Neutrophil (primary cell): ENCODE results near the gene UNKL.

Experiments used
- H3K27ac ChIP-seq: fragments of 200-600 bp; sonication (generic); 2 replicates; pipeline ENCODE4 v1.5.1; 2016; ENCODE audit warnings: mild to moderate bottlenecking, moderate library complexity
- H3K27me3 ChIP-seq: fragments of 200-600 bp; sonication (generic); 2 replicates; pipeline ENCODE4 v1.6.0; 2016; ENCODE audit warnings: mild to moderate bottlenecking
- H3K36me3 ChIP-seq: fragments of 200-600 bp; sonication (generic); 2 replicates; pipeline ENCODE4 v1.5.1; 2017
- H3K4me1 ChIP-seq, 2 experiments: fragments of 200-600 bp in 1 of 2; sonication (generic) in 1 of 2; 1 replicate in 1 of 2; 2 replicates in 1 of 2; pipeline versions ENCODE4 v1.5.1 to v1.6.1; 2013 to 2016; ENCODE audit warnings: low read depth in 1 of 2, low read length in 1 of 2, mild to moderate bottlenecking in 1 of 2, moderate library complexity in 1 of 2; ENCODE audit not compliant: control insufficient read depth in 1 of 2, insufficient read depth in 1 of 2
- H3K4me3 ChIP-seq, 2 experiments: fragments of 200-600 bp in 1 of 2; sonication (generic) in 1 of 2; 1 replicate in 1 of 2; 2 replicates in 1 of 2; pipeline ENCODE4 v1.5.1; 2013 to 2016; ENCODE audit warnings: low read depth in 1 of 2, low read length in 1 of 2, mild to moderate bottlenecking in 1 of 2, moderate library complexity in 1 of 2
- H3K9me3 ChIP-seq: fragments of 200-600 bp; sonication (generic); 2 replicates; pipeline ENCODE4 v1.5.1; 2016
- TF ChIP-seq, protein P1 (sequence below): fragments of 200-600 bp; sonication (generic); IDR thresholded peaks from 2 replicates; pipeline ENCODE4 v1.5.1; 2016; ENCODE audit warnings: antibody characterized with exemption

The UNKL gene

GRCh38 chr16:1351215-1351581 is 63.3 kb downstream of the UNKL start:
- Histone ChIP-seq H3K9me3 (no peaks in the 10 kb centered on the region), H3K27me3 (no peaks in the 10 kb centered on the region), H3K27ac (peak overlapping the region; percentile 87), H3K4me3 (peak overlapping the region; percentile 88 to 94), H3K36me3 (peaks cover 34% of the 10 kb centered on the region), H3K4me1 (peaks cover 24 to 26% of the 10 kb centered on the region in 2 experiments)
- TF ChIP-seq, protein P1, sequence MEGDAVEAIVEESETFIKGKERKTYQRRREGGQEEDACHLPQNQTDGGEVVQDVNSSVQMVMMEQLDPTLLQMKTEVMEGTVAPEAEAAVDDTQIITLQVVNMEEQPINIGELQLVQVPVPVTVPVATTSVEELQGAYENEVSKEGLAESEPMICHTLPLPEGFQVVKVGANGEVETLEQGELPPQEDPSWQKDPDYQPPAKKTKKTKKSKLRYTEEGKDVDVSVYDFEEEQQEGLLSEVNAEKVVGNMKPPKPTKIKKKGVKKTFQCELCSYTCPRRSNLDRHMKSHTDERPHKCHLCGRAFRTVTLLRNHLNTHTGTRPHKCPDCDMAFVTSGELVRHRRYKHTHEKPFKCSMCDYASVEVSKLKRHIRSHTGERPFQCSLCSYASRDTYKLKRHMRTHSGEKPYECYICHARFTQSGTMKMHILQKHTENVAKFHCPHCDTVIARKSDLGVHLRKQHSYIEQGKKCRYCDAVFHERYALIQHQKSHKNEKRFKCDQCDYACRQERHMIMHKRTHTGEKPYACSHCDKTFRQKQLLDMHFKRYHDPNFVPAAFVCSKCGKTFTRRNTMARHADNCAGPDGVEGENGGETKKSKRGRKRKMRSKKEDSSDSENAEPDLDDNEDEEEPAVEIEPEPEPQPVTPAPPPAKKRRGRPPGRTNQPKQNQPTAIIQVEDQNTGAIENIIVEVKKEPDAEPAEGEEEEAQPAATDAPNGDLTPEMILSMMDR = no peak

GRCh38 chr16:1350691-1351090 is 63.8 kb downstream of the UNKL start:
- Histone ChIP-seq H3K4me3 (peak overlapping the region; percentile 88 to 94), H3K36me3 (peaks cover 34% of the 10 kb centered on the region), H3K27ac (peak overlapping the region; percentile 87), H3K9me3 (no peaks in the 10 kb centered on the region), H3K27me3 (peaks cover 2% of the 10 kb centered on the region), H3K4me1 (peaks cover 24 to 26% of the 10 kb centered on the region in 2 experiments)
- TF ChIP-seq, protein P1 = no peak

DNA sequence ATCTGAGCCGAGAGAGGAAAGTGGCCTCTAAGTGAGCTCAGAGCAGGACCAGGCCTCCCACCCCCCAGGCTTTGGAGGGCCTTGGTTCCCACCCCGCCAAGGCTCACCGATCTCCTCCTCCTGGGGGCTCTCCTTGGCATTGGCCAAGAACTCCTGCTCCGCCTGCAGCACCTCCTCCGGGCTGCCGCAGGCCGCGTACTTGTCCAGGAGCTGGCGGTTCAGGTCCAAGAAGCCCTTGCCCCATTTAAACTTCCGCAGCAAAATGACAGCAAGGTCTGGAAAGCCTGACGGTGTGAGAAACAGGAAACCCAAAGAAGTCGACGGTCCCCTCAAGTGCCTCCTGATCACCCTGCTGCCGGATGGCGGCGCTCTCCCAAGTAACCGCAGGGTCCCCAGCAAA is 64.6 kb downstream of the UNKL start:
- TF ChIP-seq, protein P1 = no peak
- H3K4me1 ChIP-seq = peaks cover 24 to 26% of the 10 kb centered on the region in 2 experiments
- peaks cover 34% of the 10 kb centered on the region for H3K36me3 ChIP-seq
- no peak overlapping the region for H3K4me3 ChIP-seq
- no peaks in the 10 kb centered on the region for H3K9me3 ChIP-seq
- no peak overlapping the region for H3K27ac ChIP-seq
- peaks cover 3% of the 10 kb centered on the region for H3K27me3 ChIP-seq

DNA sequence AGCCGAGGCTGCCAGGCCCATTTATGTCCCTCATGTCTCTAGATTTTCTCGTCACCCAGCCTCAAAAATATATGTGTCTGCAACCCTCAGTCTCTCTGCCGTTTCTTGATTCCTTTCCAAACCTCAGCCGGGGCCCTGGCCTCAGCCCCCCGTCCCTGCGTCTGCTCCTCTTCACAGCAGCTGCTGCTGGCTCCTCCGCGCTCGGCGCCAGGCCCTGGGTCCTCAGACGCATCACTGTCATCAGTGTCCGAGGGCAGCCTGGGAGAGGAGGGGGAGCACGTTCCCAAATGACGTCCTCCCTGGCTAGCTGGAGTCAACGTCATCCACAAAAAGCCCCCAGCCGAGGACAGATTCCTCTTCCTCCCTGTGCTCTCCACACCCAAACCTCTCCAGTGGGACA is 65.2 kb downstream of the UNKL start:
- H3K36me3 ChIP-seq = peaks cover 34% of the 10 kb centered on the region
- no peak overlapping the region for H3K27ac ChIP-seq
- H3K4me1 ChIP-seq = peaks cover 24 to 26% of the 10 kb centered on the region in 2 experiments
- peaks cover 3% of the 10 kb centered on the region for H3K27me3 ChIP-seq
- H3K9me3 ChIP-seq = no peaks in the 10 kb centered on the region
- no peak overlapping the region for H3K4me3 ChIP-seq
- TF ChIP-seq, protein P1 = no peak

DNA sequence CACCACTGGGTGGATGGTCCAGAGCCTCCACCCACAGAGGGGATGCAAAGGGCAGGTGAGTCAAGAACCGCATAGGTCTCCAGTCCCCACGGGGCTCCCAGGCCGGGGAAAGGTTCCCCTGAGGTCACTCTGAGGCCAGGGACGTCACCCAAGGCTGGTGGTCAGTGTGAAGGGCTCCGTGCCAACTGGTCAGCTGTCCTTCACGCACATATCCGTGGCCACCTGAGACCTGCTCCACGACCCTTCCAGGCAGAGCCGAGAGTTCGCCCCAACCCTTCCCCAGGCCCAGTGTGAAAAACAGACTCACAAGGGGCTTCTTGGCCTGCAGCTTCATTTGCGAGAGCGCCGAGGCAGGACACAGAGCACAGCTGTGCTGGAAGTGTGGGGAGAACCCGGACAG is 65.6 kb downstream of the UNKL start:
- Histone ChIP-seq H3K36me3 (peaks cover 34% of the 10 kb centered on the region), H3K9me3 (no peaks in the 10 kb centered on the region), H3K4me1 (peaks cover 25 to 26% of the 10 kb centered on the region in 2 experiments), H3K27ac (no peak overlapping the region), H3K4me3 (no peak overlapping the region), H3K27me3 (peaks cover 3% of the 10 kb centered on the region)
- TF ChIP-seq, protein P1 = no peak

DNA sequence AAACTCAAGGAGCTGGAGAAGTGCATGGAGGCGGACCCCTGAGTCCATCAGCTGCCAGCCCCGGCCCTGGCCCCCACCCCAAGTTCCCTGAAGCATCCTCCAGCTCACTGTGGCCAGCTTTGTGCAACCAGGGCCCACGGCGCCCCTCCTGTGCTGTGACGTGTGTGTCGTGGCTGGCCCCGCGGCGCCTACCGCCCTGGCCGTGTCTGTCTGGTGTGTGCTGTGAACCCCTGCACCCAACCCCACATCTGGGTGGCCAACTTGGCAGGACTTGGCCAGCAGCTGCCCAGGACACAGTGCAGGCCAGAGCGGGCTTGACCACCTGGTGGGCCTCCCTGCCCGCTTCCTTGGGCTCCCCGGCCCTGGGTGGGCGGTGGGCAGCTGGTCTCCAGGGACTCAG is 66.1 kb downstream of the UNKL start:
- H3K4me1 ChIP-seq = peaks cover 26 to 30% of the 10 kb centered on the region in 2 experiments
- no peak overlapping the region for H3K27ac ChIP-seq
- H3K9me3 ChIP-seq = no peaks in the 10 kb centered on the region
- no peak overlapping the region for H3K4me3 ChIP-seq
- peaks cover 34% of the 10 kb centered on the region for H3K36me3 ChIP-seq
- H3K27me3 ChIP-seq = peaks cover 3% of the 10 kb centered on the region
- TF ChIP-seq, protein P1 = no peak
